CD4-positive, alpha-beta T cell treated with Interferon alpha-2 for 1 hour (primary cell): Measurements from ENCODE around the gene CFAP74.
"Not testable (repeated sequence)": the region's sequence is repeated elsewhere in the genome, so short reads cannot be mapped to it uniquely, and the experiment has no call there.

Experiments used
- DNase-seq, 2 donors: peaks; one replicate each; pipeline ENCODE4 v3.0.0-alpha.2; 2020 to 2022

CFAP74 gene

GRCh38 chr1:1892763-1893120 is 110.8 kb downstream of the CFAP74 start:
- DNase-seq: no peak

GRCh38 chr1:1892079-1892762 is 111.4 kb downstream of the CFAP74 start:
- DNase-seq: no peak

- peak; percentile 78 to 84 for DNase-seq
Observed at GRCh38 chr1:1891349-1892078, 112.1 kb downstream of the CFAP74 start.

GRCh38 chr1:1890506-1891348 is 112.9 kb downstream of the CFAP74 start, which contains the start of gene GNB1:
TSS of gene GNB1 (minus strand) at chr1:1891087. CDS start at chr1:1825453, 65,634 bp downstream.
- peak; percentile 88 to 92 for DNase-seq

GRCh38 chr1:1889847-1890505 is 113.6 kb downstream of the CFAP74 start:
- DNase-seq: peak; percentile 56 to 58

- no peak for DNase-seq
Observed at GRCh38 chr1:1889090-1889750, 114.4 kb downstream of the CFAP74 start.

GRCh38 chr1:1883890-1884289 is 119.7 kb downstream of the CFAP74 start:
- DNase-seq: not testable (repeated sequence)

- DNase-seq: no peak
Observed at GRCh38 chr1:1883092-1883873, 120.3 kb downstream of the CFAP74 start.

- no peak for DNase-seq
Observed at GRCh38 chr1:1881727-1882126, 121.9 kb downstream of the CFAP74 start.

GRCh38 chr1:1880617-1881312 is 122.8 kb downstream of the CFAP74 start:
- DNase-seq: no peak

- no peak for DNase-seq
Observed at GRCh38 chr1:1879942-1880341, 123.6 kb downstream of the CFAP74 start.

GRCh38 chr1:1877865-1878436 is 125.6 kb downstream of the CFAP74 start:
- no peak for DNase-seq

GRCh38 chr1:1876335-1876930 is 127.2 kb downstream of the CFAP74 start:
- DNase-seq: no peak

- no peak for DNase-seq
Observed at GRCh38 chr1:1875932-1876331, 127.7 kb downstream of the CFAP74 start.

- DNase-seq: no peak
Observed at GRCh38 chr1:1874901-1875300, 128.7 kb downstream of the CFAP74 start.

- no peak for DNase-seq
Observed at GRCh38 chr1:1873186-1873585, 130.4 kb downstream of the CFAP74 start.

GRCh38 chr1:1872329-1872994 is 131.1 kb downstream of the CFAP74 start:
- DNase-seq: no peak
